NCI-H146 treated with DMSO at 0.1 percent for 48 hours (cell line): ENCODE measurements around the gene ZFX.

Experiments
- DNase-seq: peaks from one replicate; lab custom pipeline; 2025; ENCODE audit not compliant: unreplicated experiment; lab: John Stamatoyannopoulos, UW

Gene ZFX

DNA sequence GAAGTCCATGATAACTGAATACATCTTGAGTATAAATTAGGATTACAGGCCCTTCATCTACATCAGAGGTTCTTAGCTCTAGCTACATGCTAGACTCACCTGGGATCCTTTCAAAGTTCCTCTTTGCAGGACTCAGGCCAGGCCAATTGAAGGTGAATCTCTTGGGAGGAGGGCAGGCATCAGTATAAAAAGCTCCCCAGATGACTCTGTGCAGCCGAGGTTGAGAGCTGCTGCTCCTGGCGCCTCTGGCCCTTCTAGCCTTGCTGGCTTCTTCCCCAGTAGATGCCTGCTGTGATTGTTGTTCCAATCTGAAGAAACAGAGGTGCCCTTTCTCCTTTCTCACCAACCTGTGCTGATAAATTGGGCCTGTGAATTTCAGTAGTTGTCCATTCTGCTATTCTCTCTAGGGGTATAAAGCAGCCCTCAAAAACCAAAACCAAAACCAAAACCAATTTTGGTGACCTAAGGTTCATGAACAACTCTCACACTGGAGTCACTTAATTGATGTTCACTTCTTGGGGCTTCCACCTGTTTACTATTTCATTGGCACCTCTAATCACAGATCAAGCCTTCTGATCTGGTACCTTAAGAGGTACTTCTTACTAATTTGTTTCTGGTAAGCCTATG, 85.7 kb downstream of the ZFX start:
- DNase-seq = no peak

DNA sequence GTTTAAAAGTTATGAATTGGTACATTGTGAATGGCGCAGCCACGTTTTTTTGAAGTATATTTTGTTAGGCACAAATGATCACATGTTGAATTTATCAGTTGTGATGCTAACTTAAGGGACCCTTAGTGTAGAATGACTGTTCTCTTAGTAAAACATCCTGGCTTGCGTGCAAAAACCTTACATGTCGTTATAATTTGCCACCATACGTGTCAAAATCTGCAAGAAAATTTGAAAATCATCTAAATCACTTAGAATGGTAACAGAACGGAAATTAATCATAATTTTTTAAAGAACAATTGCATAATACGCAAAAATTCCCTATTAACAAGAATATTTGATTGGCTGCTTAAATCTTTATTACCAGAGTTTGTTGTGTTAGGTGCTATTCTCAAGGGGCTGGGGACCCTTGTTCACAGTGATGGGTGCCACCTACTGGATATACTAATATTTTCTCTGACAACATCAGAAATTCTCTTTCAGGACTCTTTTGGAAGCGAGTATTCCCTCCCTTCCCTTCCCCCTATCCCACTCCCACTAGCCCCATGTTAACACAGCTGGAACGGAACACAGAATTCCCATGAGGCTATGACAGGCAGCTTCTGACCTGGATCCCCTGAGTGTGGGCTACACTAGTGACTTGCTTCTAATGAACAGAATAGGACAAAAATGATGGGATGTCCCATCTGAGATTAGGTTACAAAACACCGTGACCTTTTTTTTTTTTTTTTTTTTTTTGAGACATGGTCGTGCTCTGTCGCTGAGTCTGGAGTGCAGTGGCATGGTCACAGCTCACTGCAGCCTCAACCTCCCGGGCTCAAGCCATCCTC, 92.5 kb downstream of the ZFX start:
- DNase-seq = no peak

DNA sequence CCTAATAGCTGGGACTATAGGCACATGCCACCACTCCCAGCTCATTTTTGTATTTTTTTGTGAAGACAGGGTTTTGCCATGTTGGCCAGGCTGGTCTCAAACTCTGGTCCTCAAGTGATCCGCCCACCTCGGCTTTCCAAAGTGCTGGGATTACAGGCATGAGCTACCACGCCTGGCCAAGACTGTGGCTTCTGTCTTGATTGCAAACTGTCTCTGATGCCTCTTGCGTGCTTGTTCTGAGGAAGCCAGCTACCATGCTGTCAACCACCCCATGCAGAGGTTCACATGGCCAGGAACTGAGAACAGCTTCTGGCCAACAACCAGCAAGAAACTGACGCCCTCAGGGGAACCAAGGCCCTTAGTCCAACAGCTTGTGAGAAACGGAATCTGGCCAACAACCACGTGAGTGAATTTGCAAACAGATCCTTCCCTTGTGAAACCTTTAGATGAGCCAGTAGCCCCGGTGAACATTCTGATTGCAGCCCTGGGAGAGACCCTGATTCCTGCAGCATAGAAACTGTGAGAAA, 93.2 kb downstream of the ZFX start:
- DNase-seq = no peak

- no peak for DNase-seq
Observed at GRCh38 chrX:24243188-24243587, 93.7 kb downstream of the ZFX start.

- no peak for DNase-seq
Observed at GRCh38 chrX:24243692-24244091, 94.2 kb downstream of the ZFX start.

GRCh38 chrX:24245202-24245601, 95.7 kb downstream of the ZFX start:
- DNase-seq = no peak

DNA sequence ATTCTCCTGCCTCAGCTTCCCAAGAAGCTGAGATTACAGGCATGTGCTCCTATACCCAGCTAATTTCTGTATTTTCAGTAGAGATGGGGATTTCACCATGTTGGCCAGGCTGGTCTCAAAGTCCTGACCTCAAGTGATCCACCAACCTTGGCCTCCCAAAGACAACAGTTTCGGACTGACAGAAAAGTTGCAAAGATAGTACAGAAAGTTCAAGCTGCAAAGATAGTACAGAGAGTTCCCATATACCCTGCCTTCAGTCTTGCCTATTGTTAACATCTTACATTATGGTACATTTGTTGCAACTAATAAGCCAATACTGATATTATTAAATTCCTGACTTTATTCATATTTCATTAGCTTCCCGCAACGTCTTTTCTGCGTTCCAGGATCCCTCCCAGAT, 98.5 kb downstream of the ZFX start:
- DNase-seq = no peak

DNA sequence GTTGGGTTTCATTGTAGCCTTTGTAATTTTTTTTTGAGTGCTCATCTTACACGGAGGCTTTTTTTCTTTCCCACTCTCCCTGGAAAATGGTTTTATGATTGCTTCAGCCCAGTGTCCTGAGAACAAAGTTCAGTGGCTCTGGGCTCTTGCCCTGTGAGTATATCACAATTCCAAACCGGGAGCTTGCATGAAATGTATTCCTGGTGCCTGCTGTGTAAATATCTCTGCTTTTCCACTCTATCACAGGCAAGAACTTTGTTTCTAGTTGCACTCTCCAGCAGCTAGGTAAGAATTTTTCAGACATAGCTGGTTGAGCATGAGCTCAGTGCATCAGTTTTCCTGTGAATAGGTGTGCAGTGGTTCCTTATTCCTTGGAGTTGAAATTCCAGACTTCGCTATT, 103.5 kb downstream of the ZFX start:
- DNase-seq = no peak

DNA sequence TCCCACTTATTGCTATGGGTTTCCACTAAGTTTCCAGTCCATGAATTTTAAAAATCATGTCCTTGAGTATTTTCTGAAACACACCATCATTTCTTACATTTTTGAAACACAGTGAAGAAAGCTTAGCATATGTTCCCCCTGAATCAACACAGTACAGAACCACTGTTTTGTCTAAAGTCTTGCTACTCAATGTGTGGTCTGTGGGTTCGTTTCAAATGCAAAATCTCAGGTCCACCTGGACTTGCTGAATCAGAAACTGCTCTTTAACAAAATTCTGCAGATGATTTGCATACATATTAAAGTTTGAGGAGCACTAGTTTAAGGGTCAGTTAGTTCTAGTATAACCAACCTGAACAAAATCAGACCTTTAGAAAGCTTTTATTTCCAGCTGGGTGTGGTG, 103.9 kb downstream of the ZFX start:
- DNase-seq = no peak

GRCh38 chrX:24257011-24257410, 107.5 kb downstream of the ZFX start:
- no peak for DNase-seq

GRCh38 chrX:24259544-24260240, 110.2 kb downstream of the ZFX start:
- no peak for DNase-seq

- no peak for DNase-seq
Observed at GRCh38 chrX:24260842-24261550, 111.5 kb downstream of the ZFX start.

DNA sequence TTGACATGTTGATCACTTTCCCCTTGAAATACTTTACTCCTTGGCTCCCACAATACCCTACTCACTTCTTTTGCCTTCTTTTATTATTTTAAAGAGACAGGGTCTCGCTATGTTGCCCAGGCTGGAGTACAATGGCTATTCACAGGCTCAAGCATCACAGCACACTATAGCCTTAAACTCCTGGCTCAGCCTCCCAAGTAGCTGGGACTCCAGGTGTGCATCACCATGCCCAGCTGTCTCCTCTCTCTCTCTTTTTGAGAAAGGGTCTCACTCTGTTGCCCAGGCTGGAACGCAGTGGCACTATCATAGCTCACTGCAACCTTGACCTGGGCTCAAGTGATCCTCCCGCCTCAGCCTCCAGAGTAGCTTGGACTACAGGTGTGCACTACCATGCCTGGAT, 112.8 kb downstream of the ZFX start:
- no peak for DNase-seq

DNA sequence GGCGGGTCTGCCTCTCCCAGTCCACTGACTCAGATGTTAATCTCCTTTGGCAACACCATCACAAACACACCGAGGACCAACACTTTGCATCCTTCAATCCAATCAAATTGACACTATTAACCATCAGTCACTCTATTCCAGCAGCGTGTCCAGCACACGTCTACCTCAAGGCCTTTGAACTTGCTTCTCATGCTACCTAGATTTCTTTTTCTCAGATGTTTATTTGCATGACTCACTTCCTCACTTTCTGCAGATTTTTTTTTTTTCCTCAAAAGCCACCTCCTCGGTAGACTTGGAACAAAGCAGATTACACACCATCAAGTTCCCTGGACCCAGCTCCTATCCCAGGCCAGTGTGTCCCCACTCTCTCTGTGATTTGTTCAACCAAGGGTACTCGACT, 114.9 kb downstream of the ZFX start:
- no peak for DNase-seq
